ENCODE results near the gene MAN1C1. TPM values are rescaled to one million over a fixed set of nuclear protein-coding genes. Genes with fewer than 3 reads are reported as not detected.

The MAN1C1 gene
- total RNA-seq, 1 donor from 2014 or later, result 5.0 TPM

DNA sequence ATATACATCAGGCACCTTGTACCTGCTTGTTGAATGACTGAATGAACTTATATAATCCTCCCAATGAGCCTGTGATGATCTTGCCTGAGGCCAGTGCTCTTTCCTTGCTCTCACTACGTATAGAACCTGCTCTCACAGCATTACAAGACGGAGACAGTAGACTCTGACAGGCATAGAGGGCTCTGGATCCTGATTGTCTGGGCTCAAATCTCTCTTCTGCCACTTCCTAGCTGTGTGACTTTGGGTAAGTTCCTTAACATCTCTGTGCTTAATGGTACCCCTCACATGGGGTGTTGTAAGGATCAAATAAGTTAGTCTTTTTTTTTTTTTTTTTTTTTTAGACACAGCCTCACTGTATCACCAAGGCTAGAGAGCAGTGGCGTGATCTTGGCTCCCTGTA, 4.2 kb upstream of the MAN1C1 start:
- H3K9me3 Mint-ChIP-seq, result no peaks in the 10 kb centered on the region
- no peak overlapping the region for H3K4me3 Mint-ChIP-seq (ENCODE audit: low read depth)
- H3K27me3 Mint-ChIP-seq (ENCODE audit: low read depth), result peaks cover 60% of the 10 kb centered on the region
- no peak for DNase-seq (ENCODE audit: low spot score)
- H3K27ac Mint-ChIP-seq, result no peak overlapping the region
- H3K36me3 Mint-ChIP-seq (ENCODE audit: low read depth), result no peaks in the 10 kb centered on the region
- intact Hi-C loops (cut with micrococcal nuclease), result no loop called here
- peaks cover 16% of the 10 kb centered on the region for H3K4me1 Mint-ChIP-seq (ENCODE audit: low read depth)

DNA sequence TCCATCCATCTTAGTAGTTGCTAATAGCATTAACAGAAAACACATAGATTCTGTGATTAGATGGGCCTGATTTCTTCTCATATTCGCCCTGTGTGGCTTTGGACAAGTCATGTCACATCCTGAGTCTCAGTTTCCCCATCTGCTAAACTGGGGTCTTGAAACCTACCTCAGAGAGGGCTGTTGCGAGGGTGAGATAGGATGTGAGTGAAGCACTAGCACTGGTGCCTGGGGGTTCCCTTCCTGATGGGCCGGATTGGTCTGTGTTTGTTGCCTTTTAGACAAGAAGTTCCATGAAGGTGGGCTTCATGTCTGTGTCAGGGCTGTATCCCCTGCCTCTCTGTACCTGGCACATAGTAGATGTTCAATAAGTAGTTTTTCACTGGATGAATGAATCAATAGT, 3.5 kb upstream of the MAN1C1 start:
- no peak overlapping the region for H3K27ac Mint-ChIP-seq
- H3K27me3 Mint-ChIP-seq (ENCODE audit: low read depth), result peaks cover 61% of the 10 kb centered on the region
- intact Hi-C loops (cut with micrococcal nuclease), result no loop called here
- DNase-seq (ENCODE audit: low spot score), result no peak
- H3K9me3 Mint-ChIP-seq, result no peaks in the 10 kb centered on the region
- peaks cover 16% of the 10 kb centered on the region for H3K4me1 Mint-ChIP-seq (ENCODE audit: low read depth)
- H3K4me3 Mint-ChIP-seq (ENCODE audit: low read depth), result no peak overlapping the region
- no peaks in the 10 kb centered on the region for H3K36me3 Mint-ChIP-seq (ENCODE audit: low read depth)

DNA sequence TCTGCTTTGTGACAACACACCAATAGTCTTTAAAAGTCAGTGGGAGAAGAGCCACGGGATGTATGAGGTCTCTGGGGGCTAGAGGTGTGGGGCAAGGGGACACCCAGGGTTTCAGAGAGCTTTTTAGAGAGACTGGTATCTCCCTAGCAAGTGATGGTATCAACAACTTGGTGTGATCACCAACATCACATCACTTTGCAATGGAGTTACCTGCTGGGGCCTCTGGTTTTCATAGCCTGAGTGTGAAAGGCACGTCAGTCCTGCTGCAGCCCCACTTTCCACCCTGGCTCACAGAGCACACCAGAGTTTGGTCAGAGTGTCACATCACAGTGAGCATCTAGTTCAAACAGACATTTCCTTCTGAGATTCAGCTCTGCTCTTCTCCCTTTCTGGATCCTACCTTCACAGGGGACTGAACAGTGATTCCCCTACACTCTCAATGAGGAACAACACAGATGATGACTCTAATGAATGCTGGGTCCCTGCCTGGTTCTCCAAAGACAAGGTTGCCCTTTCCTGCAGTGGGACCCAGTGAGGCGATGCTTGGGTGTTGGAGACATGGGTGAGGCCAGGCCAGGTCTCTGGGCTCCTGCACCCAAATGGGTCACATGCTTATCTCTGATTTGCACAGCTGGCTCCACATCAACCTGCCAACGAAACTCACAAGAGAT, 2.0 kb upstream of the MAN1C1 start:
- H3K9me3 Mint-ChIP-seq, result no peaks in the 10 kb centered on the region
- H3K4me1 Mint-ChIP-seq (ENCODE audit: low read depth), result peaks cover 30% of the 10 kb centered on the region
- H3K4me3 Mint-ChIP-seq (ENCODE audit: low read depth), result no peak overlapping the region
- no peaks in the 10 kb centered on the region for H3K36me3 Mint-ChIP-seq (ENCODE audit: low read depth)
- no peak overlapping the region for H3K27ac Mint-ChIP-seq
- intact Hi-C loops (cut with micrococcal nuclease), result no loop called here
- DNase-seq (ENCODE audit: low spot score), result no peak
- H3K27me3 Mint-ChIP-seq (ENCODE audit: low read depth), result peaks cover 66% of the 10 kb centered on the region

DNA sequence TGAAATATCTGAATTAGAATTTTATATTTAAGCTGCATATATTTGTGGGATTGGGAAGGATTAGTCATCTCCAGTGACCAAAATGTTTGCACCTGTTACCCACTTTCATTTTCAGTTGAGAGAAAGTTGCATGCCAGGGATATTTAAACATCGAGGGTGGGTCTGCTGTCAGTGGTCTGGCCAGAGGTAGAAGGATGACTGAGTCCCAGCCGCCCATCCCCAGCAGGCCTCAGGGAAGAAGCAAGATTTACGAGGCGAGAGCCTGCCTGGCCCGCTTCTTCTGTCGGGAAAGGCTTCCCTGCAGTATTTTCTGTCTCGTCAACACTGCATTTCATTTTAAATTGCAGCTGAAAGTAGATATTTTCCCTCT, 1.4 kb upstream of the MAN1C1 start:
- Mint-ChIP-seq H3K27ac (no peak overlapping the region), H3K4me1 (ENCODE audit: low read depth) (peaks cover 35% of the 10 kb centered on the region), H3K36me3 (ENCODE audit: low read depth) (no peaks in the 10 kb centered on the region), H3K27me3 (ENCODE audit: low read depth) (peaks cover 67% of the 10 kb centered on the region), H3K4me3 (ENCODE audit: low read depth) (no peak overlapping the region), H3K9me3 (no peaks in the 10 kb centered on the region)
- no peak for DNase-seq (ENCODE audit: low spot score)
- intact Hi-C loops (cut with micrococcal nuclease), result no loop called here

DNA sequence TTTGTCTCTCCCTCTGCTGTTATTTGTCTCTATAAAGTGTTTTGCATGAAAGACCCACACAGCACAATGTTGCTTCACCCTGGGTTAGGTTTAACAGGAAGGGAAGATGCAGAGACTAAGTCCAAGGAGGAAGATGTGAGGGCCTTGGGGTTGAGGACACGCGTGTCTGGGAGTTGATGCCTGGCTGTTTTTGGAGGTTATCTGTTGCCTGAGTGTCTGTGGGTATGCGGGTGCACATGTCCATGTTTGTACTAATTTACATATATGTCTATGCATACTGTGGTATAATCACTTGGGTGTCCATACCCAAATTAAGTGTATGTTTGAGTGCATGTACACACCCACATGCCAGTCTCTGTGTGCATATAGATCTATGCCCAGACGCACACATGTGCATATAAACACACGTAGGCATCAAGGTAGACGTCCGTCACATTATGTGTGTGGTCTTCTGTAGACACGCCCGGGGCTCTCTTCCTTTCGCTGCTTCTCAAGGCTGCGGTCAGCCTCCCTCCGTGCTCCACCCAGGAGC, 962 bp upstream of the MAN1C1 start:
- peaks cover 40% of the 10 kb centered on the region for H3K4me1 Mint-ChIP-seq (ENCODE audit: low read depth)
- intact Hi-C loops (cut with micrococcal nuclease), result no loop called here
- H3K9me3 Mint-ChIP-seq, result no peaks in the 10 kb centered on the region
- peaks cover 68% of the 10 kb centered on the region for H3K27me3 Mint-ChIP-seq (ENCODE audit: low read depth)
- peak overlapping the region; percentile 50 for H3K4me3 Mint-ChIP-seq (ENCODE audit: low read depth)
- no peak overlapping the region for H3K27ac Mint-ChIP-seq
- DNase-seq (ENCODE audit: low spot score), result no peak
- H3K36me3 Mint-ChIP-seq (ENCODE audit: low read depth), result no peaks in the 10 kb centered on the region

DNA sequence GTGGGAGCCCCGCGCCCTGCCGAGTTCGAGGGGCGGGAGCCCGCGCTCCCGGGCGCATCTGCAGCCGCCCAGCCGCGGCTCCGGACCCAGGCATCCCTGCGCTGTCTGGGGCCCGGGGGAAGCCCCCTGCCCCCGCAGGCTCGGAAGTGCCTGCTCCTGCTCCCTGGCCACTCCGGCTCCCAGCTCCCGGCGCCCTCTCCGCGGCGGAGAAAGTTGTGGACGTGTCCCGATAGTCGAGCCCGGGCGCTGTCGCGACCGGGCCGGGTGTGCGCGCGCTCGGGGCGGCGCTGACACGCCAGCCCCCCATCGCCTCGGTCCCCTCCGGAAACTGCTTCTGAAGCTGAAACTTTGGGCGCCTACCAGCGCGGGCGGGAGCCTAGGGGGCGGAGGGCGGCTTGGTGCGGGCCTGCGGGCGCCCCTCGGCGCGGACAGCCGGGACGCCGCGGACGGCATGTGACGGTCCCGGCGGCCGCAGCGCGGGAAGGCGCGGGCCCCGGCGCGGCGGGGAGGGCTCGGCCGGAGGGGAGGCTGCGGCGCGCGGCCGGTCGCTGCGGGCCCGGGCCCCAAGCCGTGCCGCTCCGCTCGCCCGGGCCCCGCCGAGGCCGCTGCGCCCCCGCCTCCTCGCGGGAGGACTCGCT, 515 bp downstream of the MAN1C1 start:
- intact Hi-C loops (cut with micrococcal nuclease), result no loop called here
- H3K9me3 Mint-ChIP-seq, result no peaks in the 10 kb centered on the region
- H3K36me3 Mint-ChIP-seq (ENCODE audit: low read depth), result no peaks in the 10 kb centered on the region
- no peak overlapping the region for H3K27ac Mint-ChIP-seq
- DNase-seq (ENCODE audit: low spot score), result no peak
- H3K4me1 Mint-ChIP-seq (ENCODE audit: low read depth), result peaks cover 53% of the 10 kb centered on the region
- H3K4me3 Mint-ChIP-seq (ENCODE audit: low read depth), result no peak overlapping the region
- peaks cover 73% of the 10 kb centered on the region for H3K27me3 Mint-ChIP-seq (ENCODE audit: low read depth)

DNA sequence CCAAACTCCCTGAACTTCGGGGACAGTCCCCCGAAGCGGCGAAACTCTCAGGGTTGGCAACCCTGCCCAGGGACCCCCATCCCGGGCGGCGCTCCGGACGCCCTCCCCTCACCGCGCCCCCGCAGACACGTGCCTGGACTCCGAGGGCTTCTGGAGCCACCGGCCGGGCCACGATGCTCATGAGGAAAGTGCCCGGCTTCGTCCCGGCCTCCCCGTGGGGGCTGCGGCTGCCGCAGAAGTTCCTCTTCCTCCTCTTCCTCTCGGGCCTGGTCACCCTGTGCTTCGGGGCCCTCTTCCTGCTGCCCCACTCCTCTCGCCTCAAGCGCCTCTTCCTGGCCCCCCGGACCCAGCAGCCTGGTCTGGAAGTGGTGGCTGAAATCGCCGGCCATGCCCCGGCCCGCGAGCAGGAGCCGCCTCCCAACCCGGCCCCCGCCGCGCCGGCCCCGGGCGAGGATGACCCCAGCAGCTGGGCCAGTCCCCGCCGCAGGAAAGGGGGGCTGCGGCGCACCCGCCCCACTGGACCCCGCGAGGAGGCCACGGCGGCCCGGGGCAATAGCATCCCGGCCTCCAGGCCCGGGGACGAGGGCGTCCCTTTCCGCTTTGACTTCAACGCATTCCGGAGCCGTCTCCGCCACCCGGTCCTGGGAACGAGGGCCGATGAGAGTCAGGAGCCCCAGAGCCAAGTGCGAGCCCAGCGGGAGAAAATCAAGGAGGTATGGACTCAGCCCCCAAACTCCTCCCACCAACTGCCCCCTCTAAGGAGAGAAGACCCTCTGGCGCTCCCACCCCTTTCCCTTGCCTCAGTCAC, 1.2 kb downstream of the MAN1C1 start:
- Mint-ChIP-seq H3K36me3 (ENCODE audit: low read depth) (no peaks in the 10 kb centered on the region), H3K9me3 (no peaks in the 10 kb centered on the region), H3K4me1 (ENCODE audit: low read depth) (peaks cover 59% of the 10 kb centered on the region), H3K27ac (no peak overlapping the region), H3K4me3 (ENCODE audit: low read depth) (peak overlapping the region; percentile 85), H3K27me3 (ENCODE audit: low read depth) (peaks cover 75% of the 10 kb centered on the region)
- DNase-seq (ENCODE audit: low spot score), result no peak
- intact Hi-C loops (cut with micrococcal nuclease), result no loop called here

DNA sequence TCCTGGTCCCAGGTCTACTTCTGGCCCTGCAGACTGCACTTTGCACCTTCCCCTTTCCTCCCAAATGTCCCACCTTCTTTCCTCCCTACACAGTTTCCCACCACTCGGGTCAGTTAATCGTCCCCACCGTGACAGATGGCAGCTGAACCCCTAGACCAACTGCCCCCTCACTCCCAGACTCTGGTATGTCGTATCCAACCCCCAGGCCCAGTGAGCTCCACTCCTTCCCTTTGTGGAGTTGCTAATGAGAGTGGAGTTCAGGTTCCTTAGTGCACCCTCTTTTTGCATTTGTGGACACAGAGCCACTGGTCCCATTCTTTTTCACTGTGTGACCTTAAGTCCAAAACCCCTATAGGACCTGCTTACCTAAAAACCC, 1.8 kb downstream of the MAN1C1 start:
- intact Hi-C loops (cut with micrococcal nuclease), result no loop called here
- H3K4me1 Mint-ChIP-seq (ENCODE audit: low read depth), result peaks cover 65% of the 10 kb centered on the region
- DNase-seq (ENCODE audit: low spot score), result no peak
- no peaks in the 10 kb centered on the region for H3K36me3 Mint-ChIP-seq (ENCODE audit: low read depth)
- peaks cover 75% of the 10 kb centered on the region for H3K27me3 Mint-ChIP-seq (ENCODE audit: low read depth)
- peak overlapping the region; percentile 64 for H3K27ac Mint-ChIP-seq
- no peaks in the 10 kb centered on the region for H3K9me3 Mint-ChIP-seq
- peak overlapping the region; percentile 85 for H3K4me3 Mint-ChIP-seq (ENCODE audit: low read depth)

DNA sequence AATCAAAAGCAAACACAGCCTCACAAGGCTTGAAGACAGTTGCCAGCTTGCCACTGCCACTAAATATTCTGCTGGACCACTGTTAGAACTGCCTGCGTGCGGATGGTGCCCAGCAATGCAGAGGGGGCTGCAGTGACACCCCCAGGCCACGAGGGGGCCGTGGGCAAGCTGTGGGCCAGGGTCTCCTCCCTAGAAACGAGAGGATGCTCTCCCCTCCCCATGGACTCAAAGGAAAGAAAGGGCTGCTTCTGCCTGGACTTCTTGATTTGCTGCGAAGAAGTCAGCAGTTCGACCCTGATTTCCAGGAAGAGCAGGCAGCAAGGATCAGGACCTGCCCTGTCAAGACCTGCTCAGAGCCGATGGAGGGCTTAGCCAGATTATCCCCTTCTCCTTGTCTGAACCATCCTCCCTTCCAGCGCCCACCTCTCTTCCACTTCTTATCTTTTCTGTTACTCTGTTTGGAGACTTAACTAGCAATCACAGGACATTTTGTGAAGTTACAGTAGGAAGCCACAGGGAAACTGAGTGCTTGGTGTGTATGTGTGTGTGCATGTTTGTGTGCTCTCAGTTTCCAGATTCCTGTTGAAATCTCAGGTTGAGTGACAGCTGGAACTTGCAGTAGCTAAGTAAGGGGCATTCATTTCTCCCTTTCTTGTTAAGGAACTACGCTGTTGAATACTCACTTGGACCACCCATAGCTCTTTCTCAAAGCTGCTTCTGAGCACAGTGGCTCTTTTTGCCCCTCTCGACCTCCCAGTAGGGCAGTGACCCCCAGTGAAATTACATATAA, 2.7 kb downstream of the MAN1C1 start:
- Mint-ChIP-seq H3K27ac (no peak overlapping the region), H3K27me3 (ENCODE audit: low read depth) (peaks cover 75% of the 10 kb centered on the region), H3K4me1 (ENCODE audit: low read depth) (peaks cover 72% of the 10 kb centered on the region), H3K4me3 (ENCODE audit: low read depth) (peak overlapping the region; percentile 85), H3K36me3 (ENCODE audit: low read depth) (no peaks in the 10 kb centered on the region), H3K9me3 (no peaks in the 10 kb centered on the region)
- intact Hi-C loops (cut with micrococcal nuclease), result loop anchor here (1.0 kb wide), 1 partner anchor 57 kb away; no protein-coding TSS in a partner anchor
- no peak for DNase-seq (ENCODE audit: low spot score)

DNA sequence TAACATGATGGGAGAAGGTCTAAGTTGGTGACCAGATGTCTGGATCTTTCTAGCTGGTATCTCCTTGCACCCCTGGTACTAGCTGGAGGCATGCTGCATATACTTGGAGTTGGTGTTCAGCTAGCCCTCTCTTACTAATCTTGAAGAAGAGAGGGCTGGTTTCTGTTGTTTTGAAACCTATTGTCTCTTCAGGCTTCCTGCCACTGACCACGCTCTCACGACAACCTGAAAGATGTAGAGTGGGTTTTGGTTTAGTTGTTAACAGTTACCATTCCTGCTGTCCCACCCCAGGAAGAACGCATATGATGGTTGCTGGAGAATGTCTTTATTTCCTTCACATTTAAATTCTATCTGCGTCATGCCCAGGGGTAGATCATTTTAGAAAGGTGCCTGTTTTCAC, 3.6 kb downstream of the MAN1C1 start:
- DNase-seq (ENCODE audit: low spot score), result no peak
- no peaks in the 10 kb centered on the region for H3K36me3 Mint-ChIP-seq (ENCODE audit: low read depth)
- intact Hi-C loops (cut with micrococcal nuclease), result loop anchor here (1.0 to 5.0 kb wide), 2 partner anchors 22 to 77 kb away; no protein-coding TSS in a partner anchor
- H3K4me1 Mint-ChIP-seq (ENCODE audit: low read depth), result peaks cover 70% of the 10 kb centered on the region
- H3K9me3 Mint-ChIP-seq, result no peaks in the 10 kb centered on the region
- peak overlapping the region; percentile 1 for H3K27ac Mint-ChIP-seq
- H3K4me3 Mint-ChIP-seq (ENCODE audit: low read depth), result peak overlapping the region; percentile 85
- peaks cover 74% of the 10 kb centered on the region for H3K27me3 Mint-ChIP-seq (ENCODE audit: low read depth)

DNA sequence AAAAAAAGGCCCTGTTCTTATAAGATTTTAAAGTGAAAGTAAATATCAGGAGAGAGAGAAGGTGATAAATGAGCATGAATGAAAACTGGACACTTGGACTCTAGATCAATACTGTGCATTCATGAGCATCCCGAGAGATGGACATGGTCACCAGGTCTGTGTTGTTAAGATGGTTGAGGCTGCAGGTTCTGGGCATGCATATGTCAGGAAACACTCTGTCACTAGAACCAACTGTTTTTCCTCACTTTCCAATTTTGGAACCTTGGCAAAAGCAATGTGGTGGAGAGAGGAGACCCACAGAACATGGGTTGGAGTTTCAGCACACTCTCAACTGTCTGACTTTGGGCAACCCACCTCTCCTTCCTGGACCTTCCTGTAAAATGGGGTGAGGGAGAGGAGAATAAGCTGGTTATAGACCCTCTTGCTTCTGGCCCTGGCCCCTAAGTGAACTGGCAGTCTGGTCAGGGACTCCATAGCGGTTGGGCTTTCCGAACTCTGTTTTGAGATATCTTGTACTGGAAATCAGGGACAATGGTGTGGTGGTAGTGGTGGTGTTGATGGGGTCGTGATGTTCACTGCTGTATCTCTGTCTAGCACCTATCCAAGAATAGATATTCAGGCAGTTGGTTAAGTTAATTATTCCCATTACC, 4.2 kb downstream of the MAN1C1 start:
- peaks cover 64% of the 10 kb centered on the region for H3K4me1 Mint-ChIP-seq (ENCODE audit: low read depth)
- peak overlapping the region; percentile 85 for H3K4me3 Mint-ChIP-seq (ENCODE audit: low read depth)
- DNase-seq (ENCODE audit: low spot score), result no peak
- intact Hi-C loops (cut with micrococcal nuclease), result loop anchor here (1.0 to 5.0 kb wide), 2 partner anchors 21 to 76 kb away; no protein-coding TSS in a partner anchor
- H3K27ac Mint-ChIP-seq, result no peak overlapping the region
- H3K36me3 Mint-ChIP-seq (ENCODE audit: low read depth), result no peaks in the 10 kb centered on the region
- peaks cover 73% of the 10 kb centered on the region for H3K27me3 Mint-ChIP-seq (ENCODE audit: low read depth)
- H3K9me3 Mint-ChIP-seq, result peaks cover under 1% of the 10 kb centered on the region

DNA sequence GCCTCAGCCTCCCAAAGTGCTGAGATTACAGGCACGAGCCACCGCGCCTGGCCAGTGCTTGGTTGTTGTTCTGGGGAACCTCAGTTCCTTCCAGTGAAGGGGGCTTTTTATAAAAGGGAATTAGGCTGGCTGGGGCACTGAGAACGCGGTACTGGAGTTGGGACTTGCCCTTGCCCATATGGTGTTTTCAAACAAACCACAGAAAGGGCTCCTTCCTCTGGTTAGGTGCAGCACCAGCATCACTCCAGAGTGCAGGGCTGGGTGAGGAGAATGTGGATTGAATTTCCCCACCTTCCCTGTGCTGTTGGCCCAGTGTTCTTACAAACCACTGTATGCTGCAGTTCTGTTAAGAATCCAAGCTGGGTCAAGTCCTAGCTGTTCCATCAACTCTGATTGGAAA, 5.3 kb downstream of the MAN1C1 start:
- intact Hi-C loops (cut with micrococcal nuclease), result loop anchor here (5.0 kb wide), 1 partner anchor 75 kb away; no protein-coding TSS in a partner anchor
- Mint-ChIP-seq H3K4me1 (ENCODE audit: low read depth) (peaks cover 62% of the 10 kb centered on the region), H3K27me3 (ENCODE audit: low read depth) (peaks cover 82% of the 10 kb centered on the region), H3K9me3 (peaks cover 9% of the 10 kb centered on the region), H3K4me3 (ENCODE audit: low read depth) (no peak overlapping the region), H3K27ac (no peak overlapping the region), H3K36me3 (ENCODE audit: low read depth) (no peaks in the 10 kb centered on the region)
- no peak for DNase-seq (ENCODE audit: low spot score)
